Small intestine (tissue), 7 donors: ENCODE measurements around the gene NPAS2. TPM values are rescaled to one million over a fixed set of nuclear protein-coding genes. Genes with fewer than 3 reads are reported as not detected.
A peak's percentile ranks its signal among the peaks of the same experiment; 100 is the strongest.

Experiments
- DNase-seq, 2 donors: peaks; one replicate each; pipeline versions ENCODE4 v3.0.0 to v3.0.0-alpha.2; 2013
- FAIRE-seq: peaks from 2 replicates; lab custom pipeline; 2012; peaks lifted over from hg19 to GRCh38; lab: Jason Lieb, UNC
- H3K27ac ChIP-seq, 3 donors: one replicate each; pipeline ENCODE4 v1.5.1; 2013; ENCODE audit warnings: low read length in 2 of 3, mild to moderate bottlenecking in 2 of 3, control low read depth in 1 of 3, inconsistent platforms in 1 of 3, low read depth in 1 of 3, moderate library complexity in 1 of 3
- H3K27me3 ChIP-seq, 3 donors: one replicate each; pipeline ENCODE4 v1.6.1; 2013; ENCODE audit warnings: low read length in 3 of 3, inconsistent platforms in 1 of 3; ENCODE audit not compliant: control insufficient read depth in 3 of 3, insufficient read depth in 3 of 3
- H3K36me3 ChIP-seq, 3 donors: one replicate each; pipeline ENCODE4 v1.6.1; 2013; ENCODE audit warnings: low read length in 3 of 3, inconsistent platforms in 1 of 3, low read depth in 1 of 3, mild to moderate bottlenecking in 1 of 3, moderate library complexity in 1 of 3; ENCODE audit not compliant: control insufficient read depth in 3 of 3, insufficient read depth in 2 of 3
- H3K4me1 ChIP-seq, 3 donors: one replicate each; pipeline ENCODE4 v1.6.1; 2013; ENCODE audit warnings: low read length in 2 of 3, inconsistent platforms in 1 of 3, low read depth in 1 of 3, mild to moderate bottlenecking in 1 of 3, moderate library complexity in 1 of 3; ENCODE audit not compliant: control insufficient read depth in 3 of 3, insufficient read depth in 2 of 3
- H3K4me3 ChIP-seq, 3 donors: one replicate each; pipeline ENCODE4 v1.5.1; 2013; ENCODE audit warnings: low read length in 3 of 3, control low read depth in 1 of 3, inconsistent platforms in 1 of 3, low read depth in 1 of 3, mild to moderate bottlenecking in 1 of 3, moderate library complexity in 1 of 3
- H3K9me3 ChIP-seq, 2 donors: one replicate each; pipeline ENCODE4 v1.6.1; 2013; ENCODE audit warnings: low read depth in 1 of 2, low read length in 1 of 2; ENCODE audit not compliant: control insufficient read depth in 2 of 2, insufficient read depth in 1 of 2
- WGBS, 3 donors: extraction: QIAGEN DNeasy Blood & Tissue Kit; methylation state at CpG; one replicate each; pipeline ENCODE4 v1.1.7; 2013; 5-methylcytosine and 5-hydroxymethylcytosine counted together
- polyA plus RNA-seq, 4 donors: library from polyadenylated mRNA; stranded (reverse) in 3 of 4; unstranded in 1 of 4; fragments of 200-250 nt in 3 of 4; fragments of 120-200 nt in 1 of 4; gene quantifications; one replicate each; pipeline versions ENCODE4 v1.2.1 to v1.2.3, GENCODE V29; 2013
- donor health status: healthy with polysubstance abuse.
- donor health status: control.
- donor health status: control.
- donor health status: Bipolar disorder and iron deficiency.
- donor health status: healthy.

NPAS2 gene
- polyA plus RNA-seq, 4 donors: 23.9 to 34.2 (median 26.3) TPM

GRCh38 chr2:100934504-100935371 is 114.8 kb downstream of the NPAS2 start:
- no peak overlapping the region for H3K4me3 ChIP-seq
- WGBS, 3 donors: 90 to 96% (median 95%) methylated on average over 6 of the region's 6 CpGs
- H3K4me1 ChIP-seq: no peaks in the 10 kb centered on the region
- no peaks in the 10 kb centered on the region for H3K27me3 ChIP-seq
- no peak for FAIRE-seq
- peaks cover 8 to 32% (median 11%) of the 10 kb centered on the region in 3 donors for H3K36me3 ChIP-seq
- H3K27ac ChIP-seq: no peak overlapping the region
- DNase-seq: no peak
- no peaks in the 10 kb centered on the region for H3K9me3 ChIP-seq

GRCh38 chr2:100935372-100935752 is 115.4 kb downstream of the NPAS2 start:
- WGBS, 3 donors: 78 to 85% (median 81%) methylated on average over 3 of the region's 3 CpGs
- FAIRE-seq (no peak), DNase-seq (no peak)
- H3K4me3 ChIP-seq: no peak overlapping the region
- H3K4me1 ChIP-seq: no peaks in the 10 kb centered on the region
- H3K9me3 ChIP-seq: no peaks in the 10 kb centered on the region
- no peak overlapping the region for H3K27ac ChIP-seq
- peaks cover 10 to 35% (median 11%) of the 10 kb centered on the region in 3 donors for H3K36me3 ChIP-seq
- H3K27me3 ChIP-seq: no peaks in the 10 kb centered on the region

- Histone ChIP-seq H3K9me3 (no peaks in the 10 kb centered on the region), H3K27me3 (no peaks in the 10 kb centered on the region), H3K4me3 (no peak overlapping the region), H3K27ac (no peak overlapping the region), H3K4me1 (no peaks in the 10 kb centered on the region), H3K36me3 (peaks cover 10 to 35% (median 11%) of the 10 kb centered on the region in 3 donors)
- FAIRE-seq: no peak
- WGBS, 3 donors: 53 to 78% (median 71%) methylated on average over 10 of the region's 10 CpGs
- DNase-seq: peak in 1 of 2 donors; percentile 59
Observed at GRCh38 chr2:100936070-100936741, 116.3 kb downstream of the NPAS2 start.

GRCh38 chr2:100936972-100937542 is 117.1 kb downstream of the NPAS2 start:
- WGBS, 3 donors: 73 to 88% (median 80%) methylated on average over 2 of the region's 2 CpGs

GRCh38 chr2:100938031-100939026 is 118.4 kb downstream of the NPAS2 start:
- Histone ChIP-seq H3K27ac (no peak overlapping the region), H3K4me3 (no peak overlapping the region), H3K27me3 (no peaks in the 10 kb centered on the region), H3K36me3 (peaks cover 2 to 39% (median 7%) of the 10 kb centered on the region in 3 donors), H3K4me1 (peaks cover 0 to 1% (median 0%) of the 10 kb centered on the region in 3 donors), H3K9me3 (no peaks in the 10 kb centered on the region)
- FAIRE-seq: no peak
- DNase-seq: no peak
- 83% methylated on average over 15 of the region's 15 CpGs for WGBS, 3 donors

More at GRCh38 chr2:100936972-100937542, 117.1 kb downstream of the NPAS2 start:
- H3K36me3 ChIP-seq: peaks cover 10 to 38% (median 10%) of the 10 kb centered on the region in 3 donors
- H3K4me3 ChIP-seq: no peak overlapping the region
- DNase-seq (no peak), FAIRE-seq (no peak)
- no peak overlapping the region for H3K27ac ChIP-seq
- no peaks in the 10 kb centered on the region for H3K9me3 ChIP-seq
- H3K27me3 ChIP-seq: no peaks in the 10 kb centered on the region
- peaks cover 0 to 1% (median 0%) of the 10 kb centered on the region in 3 donors for H3K4me1 ChIP-seq

- no peak overlapping the region for H3K27ac ChIP-seq
Observed at GRCh38 chr2:100939445-100939844, 119.5 kb downstream of the NPAS2 start.

GRCh38 chr2:100940240-100940639 is 120.3 kb downstream of the NPAS2 start:
- DNase-seq (no peak), FAIRE-seq (no peak)
- no peak overlapping the region for H3K27ac ChIP-seq
- 94 to 98% (median 96%) methylated on average over 4 of the region's 4 CpGs for WGBS, 3 donors
- H3K9me3 ChIP-seq: no peaks in the 10 kb centered on the region
- H3K4me3 ChIP-seq: no peak overlapping the region
- peaks cover 5 to 37% (median 7%) of the 10 kb centered on the region in 3 donors for H3K36me3 ChIP-seq
- H3K4me1 ChIP-seq: peaks cover 0 to 1% (median 0%) of the 10 kb centered on the region in 3 donors
- H3K27me3 ChIP-seq: no peaks in the 10 kb centered on the region

More at GRCh38 chr2:100939445-100939844, 119.5 kb downstream of the NPAS2 start:
- 89 to 96% (median 96%) methylated on average over 6 of the region's 6 CpGs for WGBS, 3 donors
- FAIRE-seq (no peak), DNase-seq (no peak)
- peaks cover 3 to 37% (median 7%) of the 10 kb centered on the region in 3 donors for H3K36me3 ChIP-seq
- no peaks in the 10 kb centered on the region for H3K27me3 ChIP-seq
- H3K4me1 ChIP-seq: peaks cover 0 to 1% (median 0%) of the 10 kb centered on the region in 3 donors
- H3K4me3 ChIP-seq: no peak overlapping the region
- H3K9me3 ChIP-seq: no peaks in the 10 kb centered on the region
